A204.1 (cell line): Measurements from ENCODE around the gene NT5C2.
"Not testable (repeated sequence)": the region's sequence is repeated elsewhere in the genome, so short reads cannot be mapped to it uniquely, and the experiment has no call there.

Experiments
- FAIRE-seq: peaks from 2 replicates; lab custom pipeline; 2012; peaks lifted over from hg19 to GRCh38; lab: Jason Lieb, UNC

Gene NT5C2

DNA sequence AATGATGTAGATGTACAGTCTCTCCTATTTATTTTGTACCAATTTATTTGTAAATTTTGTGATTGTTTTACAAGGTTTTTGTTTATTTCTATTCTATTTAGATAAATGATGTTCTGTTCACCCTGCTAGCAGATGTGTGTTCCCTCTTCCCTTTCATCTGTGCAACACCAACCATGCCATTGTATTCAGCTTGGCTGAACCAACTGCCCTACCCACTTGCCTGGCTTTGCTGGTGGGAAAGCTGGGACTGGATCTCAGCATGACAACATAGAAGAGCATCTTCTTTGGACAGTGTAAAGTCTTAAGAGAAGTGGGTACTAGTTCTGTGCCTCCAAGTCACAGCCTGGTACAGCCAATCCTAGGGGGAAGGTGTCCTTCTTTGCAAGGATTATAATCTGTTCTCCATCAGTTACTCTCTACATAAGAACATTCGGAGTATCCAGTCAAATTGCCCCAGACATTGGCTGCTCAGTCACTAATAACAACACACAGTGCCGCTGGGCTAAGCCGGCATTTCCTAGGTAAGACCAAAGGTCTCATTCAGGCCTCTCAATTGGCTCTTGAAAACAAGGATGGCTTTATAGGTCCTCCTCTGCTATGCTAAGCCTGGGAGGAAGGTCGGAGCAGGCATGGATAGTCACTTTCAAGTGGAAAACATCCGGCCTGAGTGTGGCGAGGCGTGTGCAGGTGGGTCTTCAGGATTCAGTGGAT is 109.7 kb downstream of the NT5C2 start:
- FAIRE-seq = no peak

- no peak for FAIRE-seq
Measured at GRCh38 chr10:103082683-103083082, 110.4 kb downstream of the NT5C2 start.

GRCh38 chr10:103080891-103081581 is 112.0 kb downstream of the NT5C2 start:
- FAIRE-seq = no peak

GRCh38 chr10:103079946-103080345 is 113.1 kb downstream of the NT5C2 start:
- no peak for FAIRE-seq

DNA sequence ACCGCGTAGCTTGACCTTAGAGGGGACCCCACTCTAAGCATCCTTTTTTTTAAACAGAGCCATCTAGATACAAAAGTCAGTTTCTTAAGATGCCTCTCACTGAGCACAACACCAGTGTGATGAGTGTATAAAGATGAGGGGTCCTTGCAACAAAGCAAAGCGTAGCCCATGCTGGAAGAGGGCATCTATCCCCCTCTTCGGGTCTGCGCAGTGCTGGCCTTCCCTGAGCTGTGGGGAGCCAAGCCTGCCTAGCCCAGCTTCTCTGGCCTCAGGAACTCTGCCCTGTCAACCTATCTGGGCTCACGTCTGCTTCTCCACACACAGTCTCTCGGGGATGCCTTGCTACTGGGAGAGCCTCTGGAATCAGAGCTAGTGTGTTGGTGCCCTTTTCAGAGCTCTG is 114.0 kb downstream of the NT5C2 start:
- no peak for FAIRE-seq

- FAIRE-seq = no peak
Measured at GRCh38 chr10:103078676-103079075, 114.4 kb downstream of the NT5C2 start.

DNA sequence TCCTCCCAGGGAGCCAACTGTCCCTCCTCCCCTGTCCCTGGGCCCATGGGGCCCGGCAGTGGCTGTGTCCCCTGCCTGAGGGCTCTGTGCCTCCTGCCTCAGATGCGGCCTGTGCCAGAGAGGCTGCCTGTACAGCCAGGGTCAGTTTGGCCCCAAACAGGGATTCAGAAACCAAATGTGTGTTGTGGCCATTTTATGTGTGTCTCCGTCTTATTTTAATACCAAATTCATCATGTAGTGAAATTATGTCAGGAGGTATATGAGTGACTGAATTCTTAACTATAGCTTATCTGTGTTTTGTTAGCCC is 114.8 kb downstream of the NT5C2 start:
- FAIRE-seq = no peak

DNA sequence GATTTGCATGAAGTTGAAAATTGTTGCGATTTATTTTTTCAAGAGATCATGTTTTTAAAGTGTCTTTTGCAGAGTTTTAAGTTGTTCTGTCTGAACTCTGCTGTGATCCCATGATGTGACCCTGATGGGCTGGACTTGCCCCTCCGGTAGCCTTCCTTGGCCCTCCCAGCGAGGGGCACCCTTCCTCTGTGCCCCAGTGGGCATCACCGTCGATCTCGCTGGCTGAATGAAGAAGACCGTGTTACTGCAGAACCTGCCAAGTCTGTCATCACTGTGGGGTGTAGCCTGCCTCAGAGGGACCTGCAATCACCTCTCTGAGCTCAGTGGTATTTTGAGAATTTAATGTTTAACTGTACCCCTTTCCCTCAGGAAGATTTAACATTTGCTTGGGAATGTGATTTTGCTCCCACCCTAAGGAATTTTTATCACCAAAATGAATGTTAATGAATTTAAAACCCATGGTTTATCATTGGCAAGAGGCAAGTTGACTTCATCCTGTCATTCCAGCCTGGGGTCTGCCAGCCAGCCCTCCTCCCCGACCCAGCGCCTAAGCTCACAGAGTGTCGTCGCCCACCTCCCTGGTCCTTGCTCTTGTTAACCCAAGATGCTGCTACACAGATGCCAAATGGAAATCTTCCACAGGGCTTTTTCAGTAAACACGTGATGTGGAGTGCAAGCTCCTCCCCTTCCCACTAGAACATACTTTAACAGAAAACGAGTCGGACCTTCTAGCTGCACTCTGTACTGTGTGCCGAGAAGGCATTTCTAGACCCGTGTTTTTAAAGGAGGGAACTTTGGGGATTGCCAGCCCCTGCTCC is 115.4 kb downstream of the NT5C2 start:
- FAIRE-seq = no peak

DNA sequence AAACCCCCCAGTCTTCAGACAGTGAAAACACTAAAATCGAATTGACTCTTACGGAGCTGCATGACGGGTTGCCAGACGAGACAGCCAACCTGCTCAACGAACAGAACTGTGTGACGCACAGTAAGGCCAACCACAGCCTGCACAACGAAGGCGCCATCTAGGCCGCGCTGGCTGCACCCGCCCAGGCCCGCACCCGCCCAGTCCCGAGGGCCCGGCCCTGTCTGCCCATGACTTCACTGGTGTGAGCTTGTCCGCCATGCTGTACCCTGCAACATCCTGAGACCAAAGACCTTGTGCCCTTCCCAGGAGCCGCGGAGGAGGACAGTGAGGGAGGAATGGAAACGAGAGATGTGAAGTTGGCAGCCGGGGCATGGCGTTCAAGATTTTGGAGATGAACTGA is 116.1 kb downstream of the NT5C2 start:
- FAIRE-seq = no peak

- no peak for FAIRE-seq
Measured at GRCh38 chr10:103072891-103073290, 120.2 kb downstream of the NT5C2 start.

GRCh38 chr10:103072276-103072675 is 120.8 kb downstream of the NT5C2 start:
- no peak for FAIRE-seq

DNA sequence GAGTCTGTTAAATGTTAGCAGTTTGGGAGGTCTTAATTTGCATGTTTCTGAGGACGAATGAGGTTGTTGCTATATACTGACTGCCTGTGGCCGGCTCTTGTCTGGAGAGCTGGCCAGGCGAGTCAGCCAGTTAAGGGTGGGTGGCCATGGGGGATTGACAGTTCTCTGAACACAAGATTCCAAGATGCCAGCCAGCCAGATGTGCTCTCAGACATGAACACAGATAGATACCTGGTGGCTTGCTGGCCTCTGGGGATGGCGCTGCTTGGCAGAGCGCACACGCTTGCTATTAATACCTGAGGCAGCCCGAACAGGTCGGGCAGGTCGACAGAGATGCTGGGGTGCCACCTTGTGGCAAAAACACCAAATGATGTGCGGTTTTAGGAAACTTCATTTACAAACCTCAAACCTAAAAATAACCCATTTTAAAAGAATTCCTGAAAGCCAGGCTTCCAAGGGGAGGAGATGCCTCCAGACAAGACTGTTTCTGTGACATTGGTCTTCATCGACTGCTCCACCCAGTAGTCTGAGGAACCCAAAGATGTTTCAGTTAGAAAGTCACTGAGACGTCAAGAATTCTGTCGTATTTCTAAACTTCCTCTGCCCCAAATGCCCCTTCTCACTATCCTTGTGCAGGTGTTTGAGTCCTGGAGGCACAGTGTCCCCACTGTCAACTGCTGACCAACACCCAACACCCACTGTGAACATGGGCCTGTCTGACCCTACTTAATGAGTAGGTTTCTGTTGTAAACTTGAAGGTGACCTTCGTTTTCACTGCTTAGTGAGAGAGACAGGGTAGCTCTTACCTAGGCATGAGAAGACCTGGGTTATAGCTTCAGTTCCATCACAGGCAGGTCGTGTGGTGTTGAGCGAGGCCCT is 123.4 kb downstream of the NT5C2 start:
- FAIRE-seq = no peak

DNA sequence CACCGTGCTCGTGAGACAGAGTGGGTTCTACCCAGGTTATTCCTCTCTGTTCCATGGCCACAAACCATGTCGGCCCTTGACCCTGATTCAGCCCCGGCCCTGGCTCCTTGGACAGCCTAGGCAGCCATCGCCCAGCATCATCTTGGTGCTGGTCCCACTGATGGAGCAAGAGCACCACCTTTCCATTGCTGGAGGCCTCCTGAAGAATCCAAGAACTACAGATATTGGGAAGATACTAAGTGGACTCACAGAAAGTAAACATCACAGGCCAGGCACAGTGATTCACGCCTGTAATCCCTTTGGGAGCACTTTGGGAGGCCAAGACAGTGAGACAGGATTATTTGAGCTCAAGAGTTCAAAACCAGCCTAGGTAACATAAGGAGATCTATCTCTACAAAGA is 125.1 kb downstream of the NT5C2 start:
- no peak for FAIRE-seq

- no peak for FAIRE-seq
Measured at GRCh38 chr10:103067484-103067883, 125.6 kb downstream of the NT5C2 start.

GRCh38 chr10:103067099-103067477 is 126.0 kb downstream of the NT5C2 start:
- not testable (repeated sequence) for FAIRE-seq

- no peak for FAIRE-seq
Measured at GRCh38 chr10:103066141-103067098, 126.7 kb downstream of the NT5C2 start.

DNA sequence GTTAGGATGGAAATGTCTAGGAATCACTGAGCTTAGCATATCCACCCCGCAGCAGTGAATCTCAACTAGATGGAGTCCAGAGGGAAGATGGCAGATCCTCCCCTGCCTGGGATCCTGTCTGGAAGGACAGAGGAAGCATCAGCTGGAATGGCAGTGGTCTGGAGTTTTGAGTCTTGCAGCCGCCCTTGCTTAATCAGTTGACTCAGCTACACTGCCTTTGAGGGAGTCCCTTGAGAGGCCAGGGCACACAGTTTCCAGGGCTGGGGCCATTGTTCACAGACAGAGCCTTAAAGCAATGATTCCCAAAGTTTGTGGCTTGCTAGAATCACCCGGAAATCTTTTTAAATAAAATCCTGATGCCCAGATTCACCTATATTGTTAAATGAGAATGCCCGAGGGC is 128.1 kb downstream of the NT5C2 start:
- no peak for FAIRE-seq

DNA sequence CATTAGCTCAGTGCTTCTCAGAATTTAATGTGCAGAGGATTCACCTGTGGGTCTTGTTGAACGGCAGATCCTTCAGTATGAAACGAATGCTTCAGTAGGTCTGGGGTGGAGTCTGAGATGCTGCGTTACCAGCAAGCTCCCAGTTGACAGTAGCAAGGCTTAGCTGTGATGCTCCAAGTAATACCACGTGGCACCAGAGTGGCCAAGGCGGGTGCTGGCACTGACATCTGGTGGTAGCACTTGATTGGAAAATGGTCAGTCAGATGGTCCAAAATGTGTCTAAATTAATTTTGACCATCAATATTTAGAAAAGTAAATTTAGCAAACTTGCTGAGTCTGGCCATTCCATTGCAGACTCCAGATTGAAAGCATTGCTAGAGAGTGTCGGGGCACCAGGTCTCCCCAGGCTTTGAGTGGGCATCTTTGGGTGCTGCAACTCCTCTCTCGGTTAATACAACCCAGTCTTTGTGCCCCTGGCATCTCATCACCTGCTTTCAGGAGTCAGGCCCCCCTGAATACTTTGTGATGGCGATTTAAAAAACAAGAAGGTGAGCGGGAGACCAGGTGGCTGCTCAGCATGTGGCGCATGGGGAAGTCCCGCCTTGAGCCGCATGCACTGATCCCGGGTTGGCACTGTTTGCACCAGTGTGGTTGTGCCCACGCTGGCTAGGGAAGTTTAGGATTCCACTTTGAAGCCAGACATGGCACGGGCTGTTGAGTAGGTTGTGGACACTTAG is 130.1 kb downstream of the NT5C2 start:
- FAIRE-seq = no peak

- no peak for FAIRE-seq
Measured at GRCh38 chr10:103060575-103060974, 132.5 kb downstream of the NT5C2 start.

- no peak for FAIRE-seq
Measured at GRCh38 chr10:103058034-103058433, 135.0 kb downstream of the NT5C2 start.

DNA sequence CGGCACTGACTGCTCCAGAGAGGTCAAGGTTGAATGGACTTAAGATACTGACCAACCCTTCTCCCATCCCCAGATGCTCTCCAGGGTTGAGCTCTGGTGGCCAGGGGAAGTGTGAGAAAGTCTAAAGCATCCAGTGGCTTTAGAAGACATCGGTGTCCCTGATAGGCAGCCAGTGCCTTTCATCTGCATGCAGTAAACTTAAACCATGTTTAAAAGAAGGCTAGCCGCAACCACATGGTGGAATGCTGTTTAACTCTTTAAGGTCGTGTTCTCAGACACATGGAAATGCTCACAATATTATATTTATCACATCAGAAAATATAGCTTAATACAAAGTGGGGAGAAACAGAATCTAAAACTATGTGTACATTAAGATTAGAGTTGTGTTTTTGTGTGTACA is 138.0 kb downstream of the NT5C2 start:
- FAIRE-seq = no peak
